Measurements from ENCODE around the gene CDH13.

CDH13 gene

DNA sequence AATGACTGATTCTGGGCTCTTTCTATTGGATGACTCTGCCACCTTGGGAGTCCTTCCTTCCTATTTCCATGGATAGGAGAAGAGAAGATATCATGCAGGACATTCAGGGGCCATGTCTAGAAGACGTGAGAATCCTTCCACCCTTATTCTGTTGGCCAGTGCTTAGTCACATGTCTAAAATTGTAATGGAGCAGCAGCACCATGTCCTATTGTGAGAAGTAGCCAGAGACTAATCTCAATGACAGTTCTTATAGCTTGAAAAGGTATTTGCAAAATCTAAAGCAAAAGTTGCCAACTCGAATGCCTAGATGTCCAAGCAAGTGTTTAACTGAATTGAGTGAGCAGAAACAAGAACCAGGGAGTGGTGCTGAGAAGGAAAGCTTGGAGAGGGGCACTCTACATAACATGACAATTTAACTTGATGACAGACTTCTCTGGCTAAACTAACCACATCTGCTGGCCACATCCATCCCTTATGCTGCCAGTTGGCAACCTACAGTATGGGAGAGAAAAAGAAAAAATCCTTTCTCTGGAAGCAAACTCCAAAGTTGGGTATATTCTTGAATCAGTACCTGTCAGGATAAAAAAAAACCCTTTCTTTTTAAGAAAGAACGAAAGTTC is 225.7 kb downstream of the CDH13 start:
- no peak overlapping the region for H3K9ac ChIP-seq (ENCODE audit: low read length)
- no peaks in the 10 kb centered on the region for H3K36me3 ChIP-seq (ENCODE audit: control insufficient read depth, insufficient read depth, low read length)
- H3K9me3 ChIP-seq (ENCODE audit: control insufficient read depth, low read length), result no peaks in the 10 kb centered on the region
- no peaks in the 10 kb centered on the region for H3K4me1 ChIP-seq (ENCODE audit: control insufficient read depth, insufficient read depth, low read length)
- no peaks in the 10 kb centered on the region for H3K27me3 ChIP-seq (ENCODE audit: control insufficient read depth, insufficient read depth, low read length)
- no peak overlapping the region for H3K4me3 ChIP-seq (ENCODE audit: low read length)

DNA sequence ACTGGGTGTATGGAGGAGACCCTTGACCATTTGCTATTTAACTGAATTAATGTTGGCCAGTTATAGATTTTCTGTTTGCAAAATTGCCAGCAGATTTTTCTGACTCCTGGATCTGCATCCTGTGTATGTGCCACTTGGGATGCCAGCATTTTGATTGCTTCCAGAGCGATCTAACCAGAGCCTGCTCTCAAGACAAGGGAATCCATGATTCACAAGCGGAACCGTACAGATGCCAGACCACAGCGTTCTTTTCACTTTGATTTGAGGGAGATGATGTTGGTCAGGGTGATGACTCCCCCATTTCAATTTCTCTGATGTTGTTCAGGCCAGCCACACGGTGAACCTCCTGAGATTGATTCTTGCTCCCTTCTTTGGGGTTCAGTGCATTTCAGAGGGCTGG is 228.7 kb downstream of the CDH13 start:
- H3K36me3 ChIP-seq (ENCODE audit: control insufficient read depth, insufficient read depth, low read length), result no peaks in the 10 kb centered on the region
- H3K4me3 ChIP-seq (ENCODE audit: low read length), result no peak overlapping the region
- H3K9ac ChIP-seq (ENCODE audit: low read length), result no peak overlapping the region
- H3K4me1 ChIP-seq (ENCODE audit: control insufficient read depth, insufficient read depth, low read length), result no peaks in the 10 kb centered on the region
- H3K27me3 ChIP-seq (ENCODE audit: control insufficient read depth, insufficient read depth, low read length), result no peaks in the 10 kb centered on the region
- no peaks in the 10 kb centered on the region for H3K9me3 ChIP-seq (ENCODE audit: control insufficient read depth, low read length)

DNA sequence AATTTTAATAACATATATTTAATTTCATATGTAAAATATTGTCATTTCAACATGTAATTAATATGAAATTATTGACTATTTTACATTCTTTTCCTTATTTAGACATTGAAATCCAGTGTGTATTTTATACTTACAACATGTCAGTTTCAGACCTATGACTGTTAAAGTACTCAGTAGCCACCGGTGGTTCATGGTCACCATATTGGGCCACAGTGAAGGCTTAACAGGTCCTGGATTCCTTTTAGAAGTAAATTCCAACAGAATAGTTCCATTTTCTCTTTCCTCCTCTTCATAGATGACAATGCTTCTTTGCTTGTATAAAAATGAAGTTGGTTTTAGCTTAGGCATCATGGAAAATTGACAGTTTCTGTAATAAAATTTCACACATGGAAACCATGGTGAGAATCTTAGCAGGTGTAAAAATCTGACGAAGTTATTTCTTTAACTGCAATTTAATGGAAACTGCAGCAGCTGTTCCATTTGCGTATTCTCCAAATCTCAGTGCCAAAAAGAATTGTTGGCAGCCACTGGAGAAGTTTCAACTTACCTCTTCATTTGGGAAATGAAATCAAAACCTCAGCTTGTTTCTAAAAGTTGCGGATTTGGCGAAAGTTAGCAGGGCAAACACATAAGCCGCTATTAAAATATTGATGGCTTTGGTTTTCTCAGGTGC is 231.1 kb downstream of the CDH13 start:
- Histone ChIP-seq H3K4me1 (ENCODE audit: control insufficient read depth, insufficient read depth, low read length) (no peaks in the 10 kb centered on the region), H3K4me3 (ENCODE audit: low read length) (no peak overlapping the region), H3K36me3 (ENCODE audit: control insufficient read depth, insufficient read depth, low read length) (no peaks in the 10 kb centered on the region), H3K9ac (ENCODE audit: low read length) (no peak overlapping the region), H3K9me3 (ENCODE audit: control insufficient read depth, low read length) (no peaks in the 10 kb centered on the region), H3K27me3 (ENCODE audit: control insufficient read depth, insufficient read depth, low read length) (no peaks in the 10 kb centered on the region)

DNA sequence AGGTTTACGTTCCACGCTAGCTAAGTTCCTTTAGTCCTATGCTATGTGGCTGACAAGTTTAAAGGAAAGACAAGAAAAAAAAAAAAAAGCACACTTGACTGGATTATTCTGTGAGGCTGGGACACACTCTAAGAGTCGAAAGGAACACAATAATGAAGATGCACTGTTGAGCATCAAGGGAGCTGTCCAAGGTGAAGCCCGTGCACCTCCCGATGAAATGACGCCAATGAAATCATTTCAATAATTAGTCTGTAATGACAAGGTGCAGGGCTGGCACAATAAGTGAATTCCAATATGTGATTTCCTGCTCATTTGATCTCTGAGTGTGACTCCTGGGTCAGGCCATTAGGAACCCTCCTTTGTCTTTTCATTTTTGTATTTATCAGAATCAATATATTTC is 232.9 kb downstream of the CDH13 start:
- H3K4me1 ChIP-seq (ENCODE audit: control insufficient read depth, insufficient read depth, low read length), result no peaks in the 10 kb centered on the region
- H3K9ac ChIP-seq (ENCODE audit: low read length), result no peak overlapping the region
- H3K9me3 ChIP-seq (ENCODE audit: control insufficient read depth, low read length), result no peaks in the 10 kb centered on the region

DNA sequence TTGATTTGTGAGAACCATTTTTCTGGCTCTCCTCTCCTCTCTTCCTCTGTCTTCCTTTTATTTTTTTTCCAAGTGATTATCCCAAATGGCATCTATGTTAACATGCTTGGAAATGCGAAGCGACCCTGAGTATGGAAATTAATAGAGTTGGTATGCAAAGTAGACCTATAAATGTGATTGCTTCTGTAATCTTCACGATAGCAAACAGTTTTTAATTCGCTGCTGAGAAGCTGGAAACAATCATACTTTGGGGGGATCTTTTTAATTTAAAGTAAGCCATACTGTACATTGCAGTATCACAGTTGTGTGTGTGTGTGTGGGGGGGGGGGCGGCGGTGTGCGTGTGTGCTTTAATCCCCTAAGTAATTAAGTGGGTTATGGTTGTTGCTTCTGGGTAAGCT is 233.3 kb downstream of the CDH13 start:
- no peaks in the 10 kb centered on the region for H3K36me3 ChIP-seq (ENCODE audit: control insufficient read depth, insufficient read depth, low read length)
- no peak overlapping the region for H3K9ac ChIP-seq (ENCODE audit: low read length)
- H3K4me1 ChIP-seq (ENCODE audit: control insufficient read depth, insufficient read depth, low read length), result no peaks in the 10 kb centered on the region

More for the DNA sequence above, 232.9 kb downstream of the CDH13 start:
- no peaks in the 10 kb centered on the region for H3K36me3 ChIP-seq (ENCODE audit: control insufficient read depth, insufficient read depth, low read length)
- no peak overlapping the region for H3K4me3 ChIP-seq (ENCODE audit: low read length)
- H3K27me3 ChIP-seq (ENCODE audit: control insufficient read depth, insufficient read depth, low read length), result no peaks in the 10 kb centered on the region

DNA sequence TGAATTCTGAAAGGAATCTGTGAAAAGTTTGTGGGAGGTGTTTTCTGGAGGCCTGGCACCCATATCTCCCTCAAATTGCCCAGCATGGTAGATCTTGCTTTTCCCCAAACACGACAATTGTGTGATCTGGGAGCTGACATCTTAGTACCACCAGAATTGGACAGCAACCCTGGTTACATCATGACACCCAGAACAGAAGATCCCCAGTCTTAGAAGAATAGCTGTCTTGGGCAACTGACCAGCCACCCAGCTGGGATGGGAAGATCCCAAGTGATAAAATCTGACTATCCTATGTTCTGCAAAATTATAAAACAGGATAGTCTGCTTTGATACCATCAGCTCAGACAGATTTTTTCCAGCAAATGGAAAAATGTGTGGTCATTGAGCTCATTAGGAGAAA is 235.3 kb downstream of the CDH13 start:
- H3K36me3 ChIP-seq (ENCODE audit: control insufficient read depth, insufficient read depth, low read length), result no peaks in the 10 kb centered on the region
- H3K27me3 ChIP-seq (ENCODE audit: control insufficient read depth, insufficient read depth, low read length), result no peaks in the 10 kb centered on the region
- no peaks in the 10 kb centered on the region for H3K4me1 ChIP-seq (ENCODE audit: control insufficient read depth, insufficient read depth, low read length)
- H3K9me3 ChIP-seq (ENCODE audit: control insufficient read depth, low read length), result no peaks in the 10 kb centered on the region
- no peak overlapping the region for H3K4me3 ChIP-seq (ENCODE audit: low read length)
- no peak overlapping the region for H3K9ac ChIP-seq (ENCODE audit: low read length)

More for the DNA sequence above, 233.3 kb downstream of the CDH13 start:
- Histone ChIP-seq H3K4me3 (ENCODE audit: low read length) (no peak overlapping the region), H3K27me3 (ENCODE audit: control insufficient read depth, insufficient read depth, low read length) (no peaks in the 10 kb centered on the region), H3K9me3 (ENCODE audit: control insufficient read depth, low read length) (no peaks in the 10 kb centered on the region)

DNA sequence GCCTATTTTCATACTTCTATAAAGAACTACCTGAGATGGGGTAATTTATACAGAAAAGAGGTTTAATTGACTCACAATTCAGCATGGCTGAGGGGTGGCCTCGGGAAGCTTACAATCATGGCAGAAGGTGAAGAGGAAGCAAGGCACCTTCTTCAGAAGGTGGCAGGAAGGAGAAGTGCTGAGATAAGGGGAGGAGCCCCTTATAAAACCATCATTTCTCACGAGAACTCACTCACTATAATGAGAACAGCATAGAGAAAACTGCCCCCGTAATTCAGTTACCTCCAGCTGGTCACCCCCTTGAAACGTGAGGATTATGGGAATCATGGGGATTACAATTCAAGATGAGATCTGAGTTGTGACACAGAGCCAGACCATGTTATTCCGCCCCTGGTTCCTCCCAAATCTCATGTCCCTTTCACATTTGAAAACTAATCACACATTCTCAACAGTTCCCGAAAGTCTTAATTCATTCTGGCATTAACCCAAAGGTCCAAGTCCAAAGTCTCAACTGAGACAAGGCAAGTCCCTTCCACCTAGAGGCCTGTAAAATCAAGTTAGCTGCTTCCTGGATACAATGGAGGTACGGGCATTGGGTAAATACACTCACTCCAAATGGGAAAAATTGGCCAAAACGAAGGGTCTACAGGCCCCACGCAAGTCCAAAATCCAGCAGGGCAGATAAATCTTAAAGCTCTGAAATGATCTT is 237.7 kb downstream of the CDH13 start:
- no peaks in the 10 kb centered on the region for H3K36me3 ChIP-seq (ENCODE audit: control insufficient read depth, insufficient read depth, low read length)
- H3K4me3 ChIP-seq (ENCODE audit: low read length), result no peak overlapping the region
- H3K9me3 ChIP-seq (ENCODE audit: control insufficient read depth, low read length), result no peaks in the 10 kb centered on the region
- no peaks in the 10 kb centered on the region for H3K27me3 ChIP-seq (ENCODE audit: control insufficient read depth, insufficient read depth, low read length)
- no peaks in the 10 kb centered on the region for H3K4me1 ChIP-seq (ENCODE audit: control insufficient read depth, insufficient read depth, low read length)
- H3K9ac ChIP-seq (ENCODE audit: low read length), result no peak overlapping the region

DNA sequence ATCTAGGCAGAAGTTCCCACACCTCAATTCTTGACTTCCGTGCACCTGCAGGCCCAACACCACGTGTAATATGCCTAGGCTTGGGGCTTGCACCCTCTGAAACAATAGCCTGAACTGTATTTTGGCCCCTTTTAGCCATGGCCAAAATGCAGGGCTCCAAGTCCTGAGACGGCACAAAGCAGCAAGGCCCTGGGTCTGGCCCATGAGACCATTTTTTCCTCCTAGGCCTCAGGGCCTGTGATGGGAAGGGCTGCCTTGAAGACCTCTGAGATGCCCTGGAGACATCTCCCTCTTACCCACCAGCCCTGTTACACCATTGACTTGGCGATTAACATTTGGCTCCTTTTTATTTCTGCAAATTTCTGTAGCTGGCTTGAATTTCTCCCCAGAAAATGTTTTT is 238.6 kb downstream of the CDH13 start:
- Histone ChIP-seq H3K27me3 (ENCODE audit: control insufficient read depth, insufficient read depth, low read length) (no peaks in the 10 kb centered on the region), H3K4me1 (ENCODE audit: control insufficient read depth, insufficient read depth, low read length) (no peaks in the 10 kb centered on the region), H3K4me3 (ENCODE audit: low read length) (no peak overlapping the region), H3K36me3 (ENCODE audit: control insufficient read depth, insufficient read depth, low read length) (no peaks in the 10 kb centered on the region), H3K9me3 (ENCODE audit: control insufficient read depth, low read length) (no peaks in the 10 kb centered on the region), H3K9ac (ENCODE audit: low read length) (no peak overlapping the region)

DNA sequence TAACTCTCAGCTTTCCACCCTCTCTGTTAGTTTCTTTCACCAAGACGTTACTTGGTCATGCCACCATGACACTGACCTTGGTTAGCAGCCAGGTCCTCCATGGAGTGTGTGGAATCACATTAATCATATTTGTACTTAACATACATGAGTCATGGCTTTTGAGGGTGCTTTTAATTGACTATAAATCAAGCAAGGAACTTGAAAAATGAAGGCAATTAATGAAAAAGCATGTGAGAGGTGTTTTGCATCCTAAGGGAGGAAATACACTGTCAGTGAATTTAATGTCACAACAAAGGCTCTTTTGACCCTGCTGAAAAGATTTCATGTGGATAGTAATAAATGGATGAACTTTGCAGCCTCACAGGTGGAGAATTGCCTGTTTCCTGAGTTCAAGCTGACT is 240.7 kb downstream of the CDH13 start:
- Histone ChIP-seq H3K4me1 (ENCODE audit: control insufficient read depth, insufficient read depth, low read length) (no peaks in the 10 kb centered on the region), H3K27me3 (ENCODE audit: control insufficient read depth, insufficient read depth, low read length) (no peaks in the 10 kb centered on the region), H3K9me3 (ENCODE audit: control insufficient read depth, low read length) (no peaks in the 10 kb centered on the region), H3K36me3 (ENCODE audit: control insufficient read depth, insufficient read depth, low read length) (no peaks in the 10 kb centered on the region), H3K4me3 (ENCODE audit: low read length) (no peak overlapping the region), H3K9ac (ENCODE audit: low read length) (no peak overlapping the region)

DNA sequence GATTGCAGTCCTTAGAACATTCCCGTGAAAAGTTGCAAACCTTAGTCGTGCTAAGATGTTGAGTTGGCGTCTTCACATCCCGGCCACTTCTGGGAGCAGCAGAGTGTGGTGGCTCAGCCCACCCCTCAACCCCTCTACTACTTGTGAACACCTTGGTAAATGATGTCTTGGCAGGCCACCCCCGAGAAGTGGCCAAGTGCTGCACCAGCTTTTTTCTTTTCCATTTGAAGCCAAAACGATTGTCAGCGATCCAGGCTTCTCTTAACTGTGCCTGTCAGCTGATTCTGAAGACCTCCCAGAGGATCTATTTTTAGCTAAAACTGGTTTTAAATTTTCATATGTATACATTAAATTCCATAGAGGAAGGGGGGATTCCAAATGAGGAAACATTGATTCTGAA is 247.5 kb downstream of the CDH13 start:
- H3K4me1 ChIP-seq (ENCODE audit: control insufficient read depth, insufficient read depth, low read length), result no peaks in the 10 kb centered on the region
- H3K36me3 ChIP-seq (ENCODE audit: control insufficient read depth, insufficient read depth, low read length), result no peaks in the 10 kb centered on the region
- H3K4me3 ChIP-seq (ENCODE audit: low read length), result no peak overlapping the region
- H3K9ac ChIP-seq (ENCODE audit: low read length), result no peak overlapping the region
- H3K9me3 ChIP-seq (ENCODE audit: control insufficient read depth, low read length), result no peaks in the 10 kb centered on the region
- no peaks in the 10 kb centered on the region for H3K27me3 ChIP-seq (ENCODE audit: control insufficient read depth, insufficient read depth, low read length)

DNA sequence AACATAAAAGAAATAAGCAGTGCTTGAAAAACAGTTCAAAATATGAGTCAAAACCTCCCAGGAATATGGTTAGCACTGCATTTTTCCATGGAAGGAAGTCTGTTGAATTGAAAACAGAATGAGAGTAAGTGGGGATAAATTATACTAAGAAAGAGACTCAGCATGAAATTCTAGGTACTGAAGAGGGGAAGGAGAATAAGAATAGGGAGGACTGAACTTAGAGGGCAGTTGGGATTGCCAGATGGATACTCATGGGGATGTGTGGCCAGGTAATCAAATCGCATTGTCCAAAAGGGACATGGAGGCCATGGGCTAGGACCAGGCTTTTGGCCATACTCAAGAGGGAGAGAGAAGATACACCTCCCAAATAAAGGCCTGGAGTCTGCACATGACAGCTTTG is 247.9 kb downstream of the CDH13 start:
- H3K9me3 ChIP-seq (ENCODE audit: control insufficient read depth, low read length), result no peaks in the 10 kb centered on the region
- no peak overlapping the region for H3K9ac ChIP-seq (ENCODE audit: low read length)
- H3K27me3 ChIP-seq (ENCODE audit: control insufficient read depth, insufficient read depth, low read length), result no peaks in the 10 kb centered on the region
- no peak overlapping the region for H3K4me3 ChIP-seq (ENCODE audit: low read length)
- no peaks in the 10 kb centered on the region for H3K36me3 ChIP-seq (ENCODE audit: control insufficient read depth, insufficient read depth, low read length)
- no peaks in the 10 kb centered on the region for H3K4me1 ChIP-seq (ENCODE audit: control insufficient read depth, insufficient read depth, low read length)

DNA sequence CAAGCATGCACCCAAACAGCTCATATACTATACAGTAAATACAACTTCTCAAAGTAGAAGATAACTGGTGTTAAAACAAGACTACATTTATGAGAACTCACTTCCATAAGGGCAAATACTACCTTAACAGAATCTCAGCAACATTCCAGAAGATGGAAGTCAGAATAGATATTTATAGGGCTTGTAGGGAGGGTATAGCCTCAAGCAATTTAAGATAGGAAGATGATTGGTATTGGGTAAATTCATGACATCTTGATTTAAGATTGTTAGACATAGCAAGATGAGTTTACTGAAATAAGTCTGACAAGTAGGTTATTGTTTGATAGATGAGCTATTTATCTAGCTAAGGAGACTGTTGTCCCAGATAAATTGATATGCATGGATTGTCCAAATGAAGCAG is 250.2 kb downstream of the CDH13 start:
- H3K9me3 ChIP-seq (ENCODE audit: control insufficient read depth, low read length), result no peaks in the 10 kb centered on the region
- H3K27me3 ChIP-seq (ENCODE audit: control insufficient read depth, insufficient read depth, low read length), result no peaks in the 10 kb centered on the region
- no peak overlapping the region for H3K9ac ChIP-seq (ENCODE audit: low read length)
- no peak overlapping the region for H3K4me3 ChIP-seq (ENCODE audit: low read length)
- H3K4me1 ChIP-seq (ENCODE audit: control insufficient read depth, insufficient read depth, low read length), result no peaks in the 10 kb centered on the region
- H3K36me3 ChIP-seq (ENCODE audit: control insufficient read depth, insufficient read depth, low read length), result no peaks in the 10 kb centered on the region

All from mucosa of stomach (tissue), 1 donor.